ENCODE measurements around the gene GASK1A.
"Not testable (repeated sequence)": the region's sequence is repeated elsewhere in the genome, so short reads cannot be mapped to it uniquely, and the experiment has no call there.

The GASK1A gene

DNA sequence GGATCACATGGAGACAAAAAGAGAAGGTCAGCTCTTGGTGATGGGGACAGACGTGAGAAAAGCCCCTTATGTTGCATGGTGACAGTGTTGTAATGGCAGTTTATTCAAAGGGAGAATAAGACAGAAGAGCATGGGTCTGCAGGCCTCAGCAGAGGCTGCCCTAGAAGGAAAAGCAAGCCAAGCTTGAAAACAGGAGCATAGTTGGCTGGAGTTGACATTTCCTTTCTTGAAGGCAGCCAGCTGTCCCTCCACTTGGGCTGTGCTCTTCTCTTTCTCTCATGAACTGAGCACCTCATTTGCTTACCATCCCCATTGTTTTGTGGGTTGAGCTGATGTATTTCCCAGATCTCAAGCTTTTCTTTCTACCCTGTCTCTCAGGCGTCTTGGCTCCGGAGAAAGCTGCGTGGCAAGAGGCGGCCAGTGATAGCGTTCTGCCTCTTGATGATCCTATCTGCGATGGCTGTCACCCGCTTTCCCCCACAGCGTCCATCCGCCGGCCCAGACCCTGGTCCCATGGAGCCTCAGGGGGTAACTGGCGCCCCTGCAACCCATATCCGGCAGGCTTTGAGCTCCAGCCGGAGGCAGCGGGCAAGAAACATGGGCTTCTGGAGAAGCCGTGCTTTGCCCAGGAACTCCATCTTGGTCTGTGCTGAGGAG is 52.9 kb downstream of the GASK1A start:
- no peak for DNase-seq (ENCODE audit: low read depth)

DNA sequence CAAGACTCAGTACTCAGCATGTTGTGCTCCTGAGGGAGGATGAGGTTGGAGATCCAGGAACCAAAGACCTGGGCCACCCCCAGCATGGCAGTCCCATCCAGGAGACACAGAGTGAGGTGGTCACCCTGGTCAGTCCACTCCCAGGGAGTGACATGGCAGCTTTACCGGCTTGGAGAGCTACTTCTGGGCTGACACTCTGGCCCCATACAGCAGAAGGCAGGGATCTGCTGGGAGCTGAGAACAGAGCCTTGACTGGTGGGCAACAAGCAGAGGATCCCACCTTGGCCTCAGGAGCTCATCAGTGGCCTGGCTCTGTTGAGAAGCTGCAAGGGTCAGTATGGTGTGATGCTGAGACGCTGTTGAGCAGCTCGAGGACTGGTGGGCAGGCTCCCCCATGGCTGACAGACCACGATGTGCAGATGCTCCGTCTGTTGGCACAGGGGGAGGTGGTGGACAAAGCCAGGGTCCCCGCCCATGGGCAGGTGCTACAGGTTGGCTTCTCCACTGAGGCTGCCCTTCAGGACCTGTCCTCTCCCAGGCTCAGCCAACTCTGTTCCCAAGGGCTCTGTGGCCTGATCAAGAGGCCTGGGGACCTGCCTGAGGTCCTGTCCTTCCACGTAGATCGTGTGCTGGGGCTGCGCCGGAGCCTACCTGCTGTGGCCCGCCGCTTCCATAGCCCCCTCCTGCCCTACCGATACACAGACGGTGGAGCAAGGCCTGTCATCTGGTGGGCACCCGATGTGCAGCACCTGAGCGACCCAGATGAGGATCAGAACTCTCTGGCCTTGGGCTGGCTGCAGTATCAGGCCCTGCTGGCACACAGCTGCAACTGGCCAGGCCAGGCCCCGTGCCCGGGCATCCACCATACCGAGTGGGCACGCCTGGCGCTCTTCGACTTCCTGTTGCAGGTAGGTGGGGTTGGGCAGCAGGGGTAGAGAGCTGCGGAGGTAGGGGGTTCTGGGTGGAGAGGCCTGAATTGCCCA is 53.8 kb downstream of the GASK1A start:
- no peak for DNase-seq (ENCODE audit: low read depth)

DNA sequence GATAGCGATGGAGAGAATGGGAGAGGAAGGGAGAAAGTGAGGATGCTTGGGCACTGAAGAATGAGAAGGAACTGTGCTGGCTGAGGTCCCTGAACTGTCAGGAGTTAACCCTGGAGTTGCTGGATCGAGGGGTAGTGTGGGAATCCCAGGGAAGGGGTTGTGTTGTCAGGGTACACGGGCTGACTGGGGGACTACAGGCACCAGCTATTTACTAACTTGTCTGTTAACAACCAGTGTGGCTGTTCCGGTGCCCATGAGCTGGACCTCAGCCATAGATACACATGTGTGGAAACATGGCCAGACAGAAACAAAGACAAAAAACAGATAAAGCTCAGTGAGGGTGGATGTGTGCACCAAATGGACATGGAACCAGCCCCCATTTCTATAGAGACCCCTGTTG is 55.1 kb downstream of the GASK1A start:
- DNase-seq (ENCODE audit: low read depth) = no peak

DNA sequence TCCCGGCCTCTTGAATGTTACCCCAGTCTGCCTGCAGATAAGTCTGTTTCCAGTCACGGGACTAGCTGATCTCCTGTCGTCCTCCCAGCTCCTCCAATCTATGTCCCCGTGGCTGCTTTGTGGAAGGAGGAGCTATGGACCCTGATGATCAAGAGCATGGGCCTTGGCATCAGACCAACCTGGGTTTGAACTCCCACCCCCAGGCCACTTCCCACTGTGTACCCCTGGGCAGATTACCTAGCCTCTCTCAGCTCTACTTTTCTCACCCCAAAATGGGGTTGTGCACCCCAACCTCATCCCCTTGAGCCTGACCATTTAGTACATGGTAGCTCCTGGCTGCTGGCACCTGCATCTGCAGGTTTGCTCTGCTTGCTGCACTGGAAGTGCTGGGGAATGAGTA is 55.8 kb downstream of the GASK1A start:
- no peak for DNase-seq (ENCODE audit: low read depth)

DNA sequence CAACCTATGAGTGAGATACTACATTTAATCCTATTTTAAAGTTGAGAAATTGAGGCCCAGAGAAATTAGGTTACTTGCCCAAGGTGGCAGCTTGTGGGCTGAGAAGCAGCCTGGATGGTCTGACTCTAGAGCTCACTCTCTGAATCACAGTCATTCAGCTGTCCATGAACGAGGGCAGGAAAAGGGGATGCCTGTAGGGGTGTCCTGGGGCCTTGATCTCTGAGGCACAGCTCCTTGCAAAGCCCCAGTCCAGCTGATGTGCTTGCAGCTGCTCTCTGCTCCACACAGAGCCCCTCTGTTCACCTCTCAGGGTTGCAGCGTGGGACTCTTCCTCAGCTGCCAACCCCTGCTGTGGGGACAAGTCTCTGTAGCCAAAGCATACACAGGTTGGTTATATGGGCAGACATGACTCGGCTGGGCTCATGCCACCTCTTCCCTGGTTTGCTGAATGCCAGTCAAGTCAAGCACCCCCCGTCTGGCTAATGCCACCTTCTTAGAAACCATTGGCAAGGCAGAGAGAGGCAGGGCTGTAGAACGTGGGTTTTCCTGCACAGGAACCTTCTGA is 56.8 kb downstream of the GASK1A start:
- DNase-seq (ENCODE audit: low read depth) = no peak

DNA sequence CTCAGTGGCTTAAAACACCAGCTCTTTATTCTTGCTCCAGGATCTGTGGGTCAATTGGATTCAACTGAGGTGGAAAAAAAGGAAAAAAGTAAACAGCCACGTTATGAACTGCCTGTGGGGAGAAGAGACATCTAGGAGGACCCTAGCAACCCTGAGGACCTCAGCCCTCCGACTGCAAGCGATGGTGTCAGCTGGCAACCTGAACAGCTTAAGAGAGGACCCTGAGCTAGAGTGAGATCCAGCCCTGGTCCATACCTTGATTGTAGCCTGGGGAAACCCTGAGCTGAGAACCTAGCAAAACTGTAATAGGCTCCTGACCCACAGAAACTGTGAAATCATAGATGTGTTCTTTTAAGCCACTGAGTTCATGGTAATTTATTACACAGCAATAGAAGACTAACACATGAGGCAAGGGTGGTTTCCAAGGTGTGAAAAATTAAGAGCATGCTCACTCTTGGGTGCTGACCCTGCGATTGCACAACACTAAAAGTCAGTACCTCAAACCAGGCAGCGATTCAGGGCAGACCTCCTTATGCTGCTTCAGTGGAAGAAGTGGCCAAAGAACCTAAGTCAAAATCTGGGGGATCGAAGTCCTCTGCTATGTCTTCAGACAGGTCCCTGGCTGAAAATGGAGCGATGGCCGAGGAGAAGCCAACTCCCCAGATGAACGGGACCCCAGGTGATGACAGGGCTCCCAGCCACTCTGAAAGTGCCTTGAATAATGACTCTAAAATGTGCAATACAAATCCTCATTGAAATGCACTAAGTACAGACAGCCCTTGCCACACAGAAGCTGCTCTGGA is 57.7 kb downstream of the GASK1A start:
- no peak for DNase-seq (ENCODE audit: low read depth)

GRCh38 chr3:43038010-43038409 is 58.9 kb downstream of the GASK1A start:
- no peak for DNase-seq (ENCODE audit: low read depth)

DNA sequence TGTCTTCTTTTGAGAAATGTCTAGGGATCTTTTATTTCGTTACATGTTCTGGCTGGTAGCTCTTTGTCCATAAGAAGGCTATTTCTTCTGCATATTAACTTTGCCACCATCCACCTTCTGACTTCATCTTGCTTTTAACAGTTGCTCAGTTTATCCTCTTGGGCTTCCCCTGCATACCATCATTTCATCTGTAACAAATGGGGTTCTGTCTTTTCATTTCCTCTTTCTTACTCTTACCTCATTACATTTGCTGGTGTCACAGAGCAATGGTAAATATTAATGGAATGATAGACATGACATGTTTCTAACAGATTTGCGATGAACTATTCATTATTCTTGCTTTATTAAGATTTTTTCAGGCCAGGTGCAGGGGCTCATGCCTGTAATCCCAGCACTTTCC is 62.4 kb downstream of the GASK1A start:
- DNase-seq (ENCODE audit: low read depth) = no peak

DNA sequence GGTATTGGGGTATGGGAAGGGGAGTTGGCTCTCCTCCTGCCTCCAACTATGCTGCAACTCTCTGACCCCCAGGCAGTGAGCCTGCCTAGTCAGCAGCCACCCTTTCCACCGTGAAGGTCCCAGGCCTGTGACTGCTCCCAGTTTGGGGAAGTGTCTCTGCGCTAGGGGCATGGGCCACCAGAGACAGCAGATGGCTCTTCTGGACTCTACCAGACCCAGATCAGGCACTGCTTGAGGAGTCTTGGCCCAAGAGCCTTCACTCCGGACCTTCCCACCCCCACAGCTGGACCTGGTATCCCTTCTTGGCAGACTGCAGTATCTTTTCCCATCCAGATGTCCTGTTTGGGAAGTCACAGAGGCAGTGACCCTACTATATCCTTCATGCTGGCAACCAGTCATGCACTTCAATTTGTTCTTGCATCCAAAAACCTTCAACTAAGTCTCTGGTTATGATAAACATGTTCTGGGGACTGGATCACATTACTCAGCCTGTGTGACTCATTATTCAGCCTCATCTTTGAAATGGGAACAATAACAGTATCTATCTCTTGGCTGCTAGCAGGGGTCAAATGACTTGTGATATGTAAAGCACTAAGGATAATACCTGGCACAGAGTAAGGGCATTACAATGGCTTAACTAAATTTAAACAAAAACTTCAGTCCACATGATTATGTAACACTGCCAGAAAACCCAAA is 64.1 kb downstream of the GASK1A start:
- no peak for DNase-seq (ENCODE audit: low read depth)

DNA sequence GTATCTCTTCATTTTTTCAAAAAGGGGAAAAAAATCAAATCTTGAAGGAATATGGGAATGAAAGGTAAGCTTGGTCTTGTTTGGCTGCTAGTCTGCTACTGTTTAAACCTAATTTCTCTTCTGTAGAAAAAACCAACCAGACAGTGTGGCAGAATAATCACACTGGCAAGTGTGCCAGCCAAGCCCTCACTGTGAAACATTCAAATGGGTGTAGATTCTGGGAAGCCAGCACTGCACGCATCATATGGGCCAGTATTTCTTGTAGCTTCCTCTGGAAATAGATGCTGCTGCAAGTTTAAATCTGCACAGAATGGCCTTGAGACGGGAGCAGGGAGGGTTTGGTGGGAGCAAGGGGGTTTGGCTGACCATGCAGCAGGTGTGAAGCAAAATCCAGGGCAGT is 64.7 kb downstream of the GASK1A start:
- DNase-seq (ENCODE audit: low read depth) = no peak

- DNase-seq (ENCODE audit: low read depth) = not testable (repeated sequence)
Measured at GRCh38 chr3:43045079-43045478, 66.0 kb downstream of the GASK1A start.

GRCh38 chr3:43046583-43046982 is 67.5 kb downstream of the GASK1A start:
- DNase-seq (ENCODE audit: low read depth) = no peak

GRCh38 chr3:43048470-43048869 is 69.4 kb downstream of the GASK1A start:
- DNase-seq (ENCODE audit: low read depth) = no peak

DNA sequence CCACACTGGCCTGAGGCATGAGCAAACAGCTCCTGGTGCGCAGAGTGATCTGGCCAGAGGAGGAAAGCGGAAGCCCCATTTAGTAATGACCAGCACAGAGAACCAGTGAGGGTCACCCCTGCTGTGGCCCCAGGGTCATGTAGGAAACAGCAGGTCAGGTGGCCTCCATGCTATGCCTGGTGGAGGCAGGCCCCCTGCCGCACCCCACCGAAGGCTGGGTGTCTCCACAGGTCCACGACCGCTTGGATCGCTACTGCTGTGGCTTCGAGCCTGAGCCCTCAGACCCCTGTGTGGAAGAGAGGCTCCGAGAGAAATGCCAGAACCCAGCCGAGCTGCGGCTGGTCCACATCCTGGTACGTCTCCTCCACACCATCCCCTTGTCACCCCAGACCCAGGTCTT is 74.2 kb downstream of the GASK1A start:
- DNase-seq (ENCODE audit: low read depth) = no peak

DNA sequence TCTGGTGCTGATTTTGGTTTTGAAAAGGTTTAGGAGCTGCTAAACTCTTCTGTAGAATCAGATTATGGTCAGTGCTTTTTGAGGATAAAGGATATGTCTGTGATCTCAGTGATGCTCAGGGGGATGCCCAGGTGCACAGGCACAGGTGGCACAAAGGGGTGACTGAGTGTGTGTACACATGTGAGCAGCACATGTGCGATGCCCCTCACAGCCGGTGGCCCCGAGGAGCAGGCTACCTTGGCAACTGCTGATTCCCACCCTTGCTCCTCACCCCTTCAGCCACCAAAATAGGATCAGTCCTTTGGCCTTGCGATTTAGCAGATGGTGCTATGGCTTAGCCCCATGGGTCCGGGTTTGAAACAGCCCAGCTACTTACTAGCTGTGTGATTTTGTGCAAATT is 75.6 kb downstream of the GASK1A start:
- no peak for DNase-seq (ENCODE audit: low read depth)

- DNase-seq (ENCODE audit: low read depth) = no peak
Measured at GRCh38 chr3:43055393-43055792, 76.3 kb downstream of the GASK1A start.

GRCh38 chr3:43055806-43056770 is 77.0 kb downstream of the GASK1A start:
- DNase-seq (ENCODE audit: low read depth) = no peak

- no peak for DNase-seq (ENCODE audit: low read depth)
Measured at GRCh38 chr3:43059456-43059855, 80.3 kb downstream of the GASK1A start.

DNA sequence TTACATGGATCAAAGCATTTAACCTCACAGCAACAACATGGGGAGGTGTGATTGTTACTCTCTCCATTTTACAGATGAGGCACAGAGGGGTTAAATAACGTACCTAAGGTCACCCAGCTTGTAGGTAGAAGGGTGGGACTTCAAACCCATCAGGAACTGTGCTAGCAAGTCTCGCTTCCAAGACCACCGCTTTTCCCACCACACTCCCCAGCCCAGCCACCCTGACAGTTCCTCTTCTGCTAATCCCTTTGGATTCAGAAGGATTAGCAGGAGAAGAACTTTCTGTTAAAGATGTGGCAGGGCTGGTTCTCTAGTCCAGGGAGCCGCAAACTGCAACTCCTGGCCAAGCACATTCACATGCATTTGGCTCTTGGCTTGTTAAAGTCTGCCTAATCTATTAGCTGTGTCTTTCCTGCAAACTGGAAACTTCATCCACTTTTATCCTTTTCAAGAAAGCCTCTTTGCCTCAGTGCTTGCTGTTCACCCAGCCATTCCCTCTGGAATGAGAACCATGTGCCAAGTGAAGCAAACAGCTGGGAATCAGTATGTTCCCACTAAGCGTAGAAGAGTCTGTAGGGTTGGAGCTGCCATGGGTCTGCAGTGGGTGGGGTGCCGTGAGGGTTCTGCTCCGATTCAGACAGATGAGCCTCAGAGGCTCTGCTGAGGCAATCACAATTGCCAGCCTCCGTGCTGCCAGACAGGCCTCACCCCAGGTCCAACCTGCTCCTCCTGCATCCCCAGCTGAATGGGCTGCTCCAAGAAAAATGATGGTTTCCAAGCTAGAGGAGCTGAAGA is 82.2 kb downstream of the GASK1A start:
- no peak for DNase-seq (ENCODE audit: low read depth)

Measured in stimulated activated CD8-positive, alpha-beta memory T cell treated with anti-CD3 and anti-CD28 coated beads, Interleukin-15, amount 100 ng/mL, for 1 hour (primary cell).